ENCODE results near the gene SERPINA10. TPM values are rescaled to one million over a fixed set of nuclear protein-coding genes. Genes with fewer than 3 reads are reported as not detected.

The SERPINA10 gene
- total RNA-seq, 6 donors from 2014 or later: 0.10 TPM; not detected in 5

DNA sequence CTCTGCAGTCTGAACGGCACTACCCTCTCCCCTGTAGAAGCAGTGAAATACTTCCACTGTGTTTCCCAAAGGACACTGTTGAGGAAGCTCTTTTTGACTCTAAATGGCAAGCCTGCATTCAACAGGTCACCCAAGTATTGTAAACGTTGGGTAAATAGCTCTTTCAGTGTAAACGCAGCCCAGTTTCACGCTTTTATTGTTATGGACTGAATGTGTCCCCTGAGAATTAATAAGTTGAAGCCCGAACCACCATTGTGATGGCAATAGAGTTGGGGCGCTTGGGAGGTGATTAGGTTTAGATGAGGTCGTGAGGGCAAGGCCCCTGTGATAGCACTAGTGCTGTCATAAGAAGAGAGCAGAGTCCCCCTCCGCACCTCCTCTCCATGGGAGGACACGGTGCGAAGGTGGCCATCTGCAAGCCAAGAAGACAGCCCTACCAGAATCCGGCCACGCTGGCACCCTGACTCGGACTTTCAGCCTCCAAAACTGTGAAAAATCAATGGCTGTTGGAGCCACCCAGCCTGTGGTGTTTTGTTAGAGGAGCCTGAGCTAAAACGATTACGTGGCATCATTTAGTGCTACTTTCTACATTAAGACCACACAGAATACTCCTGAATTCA lies 1.1 kb downstream of the SERPINA10 start:
- WGBS, 2 donors: 85 to 87% methylated on average over 14 to 15 of the region's 15 CpGs
- H3K9me3 ChIP-seq: no peaks in the 10 kb centered on the region
- H3K4me1 ChIP-seq: no peaks in the 10 kb centered on the region
- TF ChIP-seq POLR2AphosphoS5 (IDR thresholded peaks at IDR 0.05) (no peak), EP300 (IDR thresholded peaks at IDR 0.05) (no peak)
- ATAC-seq (ENCODE audit: low FRiP score in 2 of 2): no peak
- H3K4me3 ChIP-seq: no peak overlapping the region
- no peaks in the 10 kb centered on the region for H3K27me3 ChIP-seq
- DNase-seq: no peak
- no peak overlapping the region for H3K27ac ChIP-seq
- H3K36me3 ChIP-seq: no peaks in the 10 kb centered on the region

DNA sequence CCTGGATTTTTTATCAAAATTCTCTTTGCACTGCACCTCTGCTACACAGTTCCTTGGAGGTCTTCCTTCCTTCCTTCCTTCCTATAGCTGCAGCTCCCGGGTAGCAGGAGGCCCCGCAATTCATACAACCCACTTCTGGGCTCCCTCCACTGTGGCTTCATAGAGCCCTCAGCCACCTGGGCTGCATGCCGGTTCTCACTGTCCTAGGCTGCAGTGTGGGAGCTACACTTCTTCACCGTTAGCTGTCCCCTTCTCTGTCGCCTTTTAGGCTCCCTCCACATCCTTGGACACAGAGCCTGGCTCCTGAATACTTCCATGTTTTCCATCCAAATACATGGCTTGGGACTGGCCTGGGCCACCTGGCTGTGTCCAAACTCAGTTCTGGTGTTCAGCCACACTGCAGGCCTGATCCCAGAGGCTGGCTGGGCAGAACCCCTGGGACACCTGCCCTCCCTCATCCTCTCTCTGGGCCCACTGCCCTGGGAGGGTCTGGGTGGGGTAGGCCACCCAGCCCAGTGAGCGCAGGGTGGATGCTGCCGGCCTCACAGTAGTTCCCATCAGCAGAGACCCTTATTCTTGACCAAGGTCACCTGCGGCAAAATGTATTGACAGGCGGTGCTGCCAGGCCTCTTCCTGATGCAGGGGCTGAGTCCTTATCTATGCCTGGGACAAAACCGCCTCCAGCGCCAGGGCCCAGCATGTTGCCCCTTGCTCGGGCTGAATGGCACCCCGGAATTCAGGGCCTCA lies 1.7 kb downstream of the SERPINA10 start:
- Histone ChIP-seq H3K9me3 (no peaks in the 10 kb centered on the region), H3K27me3 (no peaks in the 10 kb centered on the region), H3K4me1 (no peaks in the 10 kb centered on the region), H3K36me3 (no peaks in the 10 kb centered on the region), H3K27ac (no peak overlapping the region), H3K4me3 (no peak overlapping the region)
- WGBS, 2 donors: 68 to 87% methylated on average over 5 to 11 of the region's 13 CpGs
- TF ChIP-seq POLR2AphosphoS5 (IDR thresholded peaks at IDR 0.05) (no peak), POLR2A (IDR thresholded peaks at IDR 0.05) (no peak), EP300 (IDR thresholded peaks at IDR 0.05) (no peak)
- TF ChIP-seq, protein P1, sequence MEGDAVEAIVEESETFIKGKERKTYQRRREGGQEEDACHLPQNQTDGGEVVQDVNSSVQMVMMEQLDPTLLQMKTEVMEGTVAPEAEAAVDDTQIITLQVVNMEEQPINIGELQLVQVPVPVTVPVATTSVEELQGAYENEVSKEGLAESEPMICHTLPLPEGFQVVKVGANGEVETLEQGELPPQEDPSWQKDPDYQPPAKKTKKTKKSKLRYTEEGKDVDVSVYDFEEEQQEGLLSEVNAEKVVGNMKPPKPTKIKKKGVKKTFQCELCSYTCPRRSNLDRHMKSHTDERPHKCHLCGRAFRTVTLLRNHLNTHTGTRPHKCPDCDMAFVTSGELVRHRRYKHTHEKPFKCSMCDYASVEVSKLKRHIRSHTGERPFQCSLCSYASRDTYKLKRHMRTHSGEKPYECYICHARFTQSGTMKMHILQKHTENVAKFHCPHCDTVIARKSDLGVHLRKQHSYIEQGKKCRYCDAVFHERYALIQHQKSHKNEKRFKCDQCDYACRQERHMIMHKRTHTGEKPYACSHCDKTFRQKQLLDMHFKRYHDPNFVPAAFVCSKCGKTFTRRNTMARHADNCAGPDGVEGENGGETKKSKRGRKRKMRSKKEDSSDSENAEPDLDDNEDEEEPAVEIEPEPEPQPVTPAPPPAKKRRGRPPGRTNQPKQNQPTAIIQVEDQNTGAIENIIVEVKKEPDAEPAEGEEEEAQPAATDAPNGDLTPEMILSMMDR (IDR thresholded peaks at IDR 0.05): no peak
- DNase-seq: peak in 1 of 2 donors; percentile 36
- no peak for ATAC-seq (ENCODE audit: low FRiP score in 2 of 2)

DNA sequence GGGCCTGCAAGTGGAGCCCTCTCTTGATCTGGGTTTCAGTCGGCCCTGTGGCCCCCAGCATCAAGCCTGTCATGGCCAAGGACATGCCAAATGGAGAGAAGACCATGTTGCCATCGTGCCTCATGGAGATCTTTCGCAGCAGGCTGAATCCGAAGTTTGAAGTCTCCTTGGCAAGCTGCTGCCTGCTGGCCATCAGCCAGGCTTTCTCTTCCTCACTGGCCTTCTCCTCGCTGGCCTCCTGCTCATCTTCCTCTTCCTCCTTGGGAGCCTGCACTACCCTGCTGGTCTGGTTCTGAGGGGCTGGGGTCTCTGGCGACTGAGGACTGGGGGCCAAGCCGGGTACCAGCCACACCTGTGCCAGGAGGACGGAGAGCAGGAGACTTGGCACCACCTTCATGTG lies 2.9 kb downstream of the SERPINA10 start:
- H3K36me3 ChIP-seq: no peaks in the 10 kb centered on the region
- no peaks in the 10 kb centered on the region for H3K27me3 ChIP-seq
- ATAC-seq (ENCODE audit: low FRiP score in 2 of 2) (no peak), DNase-seq (peak in 1 of 2 donors; percentile 36)
- H3K9me3 ChIP-seq: no peaks in the 10 kb centered on the region
- TF ChIP-seq EP300 (IDR thresholded peaks at IDR 0.05): no peak
- TF ChIP-seq POLR2A (IDR thresholded peaks at IDR 0.05): no peak
- TF ChIP-seq, protein P1 (IDR thresholded peaks at IDR 0.05): no peak
- TF ChIP-seq POLR2AphosphoS5 (IDR thresholded peaks at IDR 0.05): no peak
- WGBS, 2 donors: 75 to 83% methylated on average over 5 to 8 of the region's 8 CpGs
- no peaks in the 10 kb centered on the region for H3K4me1 ChIP-seq
- H3K27ac ChIP-seq: no peak overlapping the region
- H3K4me3 ChIP-seq: no peak overlapping the region

DNA sequence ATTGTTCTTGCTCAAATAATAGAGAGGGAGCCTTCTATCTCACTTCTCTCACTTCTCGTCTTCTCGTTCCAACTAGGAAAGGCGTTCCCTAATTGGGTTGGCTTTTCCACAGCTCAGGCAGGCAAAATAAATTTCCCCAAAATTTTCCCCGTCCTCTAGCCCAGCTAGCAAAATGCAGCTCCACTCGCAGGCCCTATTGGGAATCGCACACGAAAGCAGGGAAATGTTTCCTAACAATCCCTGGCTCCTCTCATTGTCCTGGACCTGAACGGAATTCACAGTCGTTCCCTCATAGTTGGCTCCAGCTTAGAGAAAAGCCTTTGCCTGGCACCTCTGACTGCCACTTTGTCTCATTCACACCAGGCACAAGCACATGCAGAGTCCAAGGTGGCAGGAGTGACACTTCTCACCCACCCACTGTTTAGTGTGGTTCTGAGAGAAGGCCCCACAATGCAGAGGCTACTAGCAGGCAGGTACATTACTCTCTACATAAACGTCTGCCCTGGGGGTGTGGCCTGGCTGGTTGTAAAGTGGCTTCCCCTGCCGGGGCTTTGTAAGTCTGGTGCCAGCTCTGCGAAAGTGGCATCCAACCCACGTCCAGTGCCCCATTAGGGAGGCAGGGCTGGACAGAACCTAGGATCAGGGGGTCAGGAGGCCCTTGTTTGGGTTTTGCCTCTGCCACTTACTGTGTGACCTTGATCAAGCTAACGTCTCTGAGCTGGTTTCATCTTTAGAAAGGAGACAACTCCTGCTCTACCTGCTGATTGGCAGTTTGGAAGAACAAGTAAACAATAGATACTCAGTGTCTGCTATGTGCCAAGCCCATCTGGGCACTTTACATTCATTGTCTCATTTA lies 4.2 kb downstream of the SERPINA10 start:
- Histone ChIP-seq H3K9me3 (no peaks in the 10 kb centered on the region), H3K27me3 (no peaks in the 10 kb centered on the region), H3K4me3 (no peak overlapping the region), H3K27ac (no peak overlapping the region), H3K36me3 (no peaks in the 10 kb centered on the region), H3K4me1 (no peaks in the 10 kb centered on the region)
- no peak for DNase-seq
- TF ChIP-seq, protein P1 (IDR thresholded peaks at IDR 0.05): no peak
- TF ChIP-seq POLR2A (IDR thresholded peaks at IDR 0.05) (no peak), POLR2AphosphoS5 (IDR thresholded peaks at IDR 0.05) (no peak), EP300 (IDR thresholded peaks at IDR 0.05) (no peak)
- ATAC-seq (ENCODE audit: low FRiP score in 2 of 2): no peak
- WGBS, 2 donors: 59 to 77% methylated on average over 14 of the region's 14 CpGs

DNA sequence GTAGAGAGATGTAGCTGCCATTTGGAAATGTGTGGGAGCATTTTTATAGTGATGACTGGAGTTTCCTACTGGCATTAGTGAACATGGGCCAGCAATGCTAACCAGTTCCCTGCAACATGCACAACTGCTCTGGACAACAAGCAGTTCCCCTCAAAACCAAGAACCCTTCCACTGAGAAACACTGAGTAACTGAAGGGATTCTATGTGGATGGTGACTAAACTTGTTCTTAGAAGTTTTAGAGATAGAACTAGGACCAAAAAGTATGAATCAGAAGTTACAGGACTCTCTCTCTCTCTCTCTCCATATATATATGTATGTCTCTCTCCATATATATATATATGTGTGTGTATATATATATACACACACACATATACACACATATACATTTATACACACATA lies 7.9 kb downstream of the SERPINA10 start:
- Histone ChIP-seq H3K27me3 (no peaks in the 10 kb centered on the region), H3K4me1 (no peaks in the 10 kb centered on the region), H3K27ac (no peak overlapping the region), H3K4me3 (no peak overlapping the region), H3K9me3 (no peaks in the 10 kb centered on the region), H3K36me3 (no peaks in the 10 kb centered on the region)
- no peak for DNase-seq
- ATAC-seq (ENCODE audit: low FRiP score in 2 of 2): no peak
- no peak for TF ChIP-seq POLR2A (IDR thresholded peaks at IDR 0.05)
- no peak for TF ChIP-seq EP300 (IDR thresholded peaks at IDR 0.05)
- TF ChIP-seq, protein P1 (IDR thresholded peaks at IDR 0.05): no peak
- TF ChIP-seq POLR2AphosphoS5 (IDR thresholded peaks at IDR 0.05): no peak
